Adrenal gland (tissue), 5 donors: ENCODE results near the gene ITIH4.

Source experiments
- POLR2A ChIP-seq, 2 donors: fragments of 450-650 bp; IDR thresholded peaks; one replicate each; pipeline ENCODE4 v1.6.1; 2017; ENCODE audit warnings: antibody characterized with exemption in 2 of 2, mild to moderate bottlenecking in 2 of 2, moderate library complexity in 1 of 2
- TF ChIP-seq, protein P1 (sequence below), 6 experiments: fragments of 450-650 bp in 4 of 6; fragments of 200-600 bp in 2 of 6; sonication (generic) in 1 of 6; IDR thresholded peaks; 1 replicate in 5 of 6; 2 replicates in 1 of 6; pipeline versions ENCODE4 v1.5.1 to v1.8.0; 2016 to 2021; ENCODE audit warnings: antibody characterized with exemption in 6 of 6, mild to moderate bottlenecking in 2 of 6, moderate library complexity in 1 of 6
- donor health status: DM: no; HTN: no; CAD: no.

DNA sequence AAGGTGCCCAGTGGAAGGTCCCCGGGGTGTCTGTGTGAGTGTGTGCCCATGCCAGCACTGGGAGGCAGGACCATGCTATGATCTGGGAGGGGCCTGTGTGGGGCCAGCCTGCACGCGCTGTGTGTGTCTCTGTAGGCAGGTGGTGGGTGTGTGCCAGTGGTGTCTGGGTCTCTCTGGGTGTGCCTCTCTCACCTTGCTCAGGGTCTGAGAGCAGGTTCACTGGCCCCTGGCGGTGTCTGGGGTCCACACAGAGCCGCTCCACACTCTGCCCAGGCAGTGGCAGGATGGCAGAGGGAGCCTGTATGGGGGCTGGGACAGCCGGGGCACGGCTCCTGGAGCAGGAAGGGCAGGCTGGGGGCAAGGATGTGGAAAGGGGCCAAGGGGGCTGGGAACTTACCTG, 12.6 kb downstream of the ITIH4 start:
- TF ChIP-seq, protein P1, sequence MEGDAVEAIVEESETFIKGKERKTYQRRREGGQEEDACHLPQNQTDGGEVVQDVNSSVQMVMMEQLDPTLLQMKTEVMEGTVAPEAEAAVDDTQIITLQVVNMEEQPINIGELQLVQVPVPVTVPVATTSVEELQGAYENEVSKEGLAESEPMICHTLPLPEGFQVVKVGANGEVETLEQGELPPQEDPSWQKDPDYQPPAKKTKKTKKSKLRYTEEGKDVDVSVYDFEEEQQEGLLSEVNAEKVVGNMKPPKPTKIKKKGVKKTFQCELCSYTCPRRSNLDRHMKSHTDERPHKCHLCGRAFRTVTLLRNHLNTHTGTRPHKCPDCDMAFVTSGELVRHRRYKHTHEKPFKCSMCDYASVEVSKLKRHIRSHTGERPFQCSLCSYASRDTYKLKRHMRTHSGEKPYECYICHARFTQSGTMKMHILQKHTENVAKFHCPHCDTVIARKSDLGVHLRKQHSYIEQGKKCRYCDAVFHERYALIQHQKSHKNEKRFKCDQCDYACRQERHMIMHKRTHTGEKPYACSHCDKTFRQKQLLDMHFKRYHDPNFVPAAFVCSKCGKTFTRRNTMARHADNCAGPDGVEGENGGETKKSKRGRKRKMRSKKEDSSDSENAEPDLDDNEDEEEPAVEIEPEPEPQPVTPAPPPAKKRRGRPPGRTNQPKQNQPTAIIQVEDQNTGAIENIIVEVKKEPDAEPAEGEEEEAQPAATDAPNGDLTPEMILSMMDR (IDR thresholded peaks at IDR 0.05), result no peak
- no peak for TF ChIP-seq POLR2A (IDR thresholded peaks at IDR 0.05)
